Activated naive CD4-positive, alpha-beta T cell (primary cell): ENCODE measurements around the gene PLEKHJ1.

ENCODE experiments used
- DNase-seq, 4 experiments: peaks; one replicate each; lab custom pipeline; 2025; lab: John Stamatoyannopoulos, UW

PLEKHJ1 gene

DNA sequence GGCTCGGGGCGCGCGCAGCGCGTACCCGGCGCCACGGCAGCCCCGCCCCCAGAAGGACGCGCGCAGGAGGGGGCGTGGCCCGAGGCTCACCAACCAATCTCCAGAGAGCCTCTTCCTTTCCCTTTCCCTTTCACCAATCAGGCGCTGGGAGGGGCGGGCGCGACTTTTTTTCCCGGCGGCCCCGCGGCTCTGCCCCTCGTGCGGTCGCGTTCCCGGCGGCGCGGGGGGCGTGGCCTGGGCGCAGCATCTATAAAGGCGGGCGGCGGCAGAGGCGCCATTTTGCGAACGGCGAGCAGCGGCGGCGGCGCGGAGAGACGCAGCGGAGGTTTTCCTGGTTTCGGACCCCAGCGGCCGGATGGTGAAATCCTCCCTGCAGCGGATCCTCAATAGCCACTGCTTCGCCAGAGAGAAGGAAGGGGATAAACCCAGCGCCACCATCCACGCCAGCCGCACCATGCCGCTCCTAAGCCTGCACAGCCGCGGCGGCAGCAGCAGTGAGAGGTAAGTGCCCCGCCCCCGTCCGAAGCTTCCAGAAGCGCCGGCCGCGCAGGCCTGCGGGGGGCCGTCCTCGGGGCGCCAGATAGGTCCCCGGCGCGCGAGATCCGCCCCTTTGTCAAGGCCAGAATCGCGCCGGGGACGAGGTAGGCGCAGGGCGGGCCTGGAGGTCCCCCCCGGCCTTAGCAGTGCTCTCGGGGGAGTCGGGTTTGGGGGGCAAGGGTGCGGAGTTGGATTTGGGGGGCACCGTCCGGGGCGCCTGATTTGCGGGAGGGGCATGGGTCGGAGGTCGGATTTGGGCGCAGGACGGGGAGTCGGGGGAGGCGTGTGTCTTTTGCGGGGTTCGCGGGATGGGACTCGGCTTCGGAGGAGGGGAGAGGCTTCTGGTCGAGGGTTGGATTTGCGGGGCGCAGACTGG lies 33.4 kb upstream of the PLEKHJ1 start:
- peak; percentile 98 to 99 (median 99) for DNase-seq

DNA sequence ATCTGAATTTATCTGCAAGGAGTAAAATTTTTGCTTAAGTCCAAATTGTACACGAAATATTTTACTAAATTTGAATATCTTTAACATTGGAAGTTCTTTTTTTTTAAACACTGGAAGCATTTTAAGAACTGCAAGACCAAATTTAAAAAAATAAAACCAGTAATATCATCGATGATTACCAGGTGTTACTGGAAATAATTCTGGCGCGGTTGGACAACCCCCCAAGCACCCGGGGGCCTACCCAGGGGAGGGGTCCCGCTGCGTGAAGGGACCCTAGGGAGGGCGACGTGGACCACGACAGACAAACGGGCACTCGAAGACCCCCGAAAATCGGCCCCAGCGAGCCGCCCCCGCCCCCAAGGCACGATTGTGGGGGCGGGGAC lies 32.7 kb upstream of the PLEKHJ1 start:
- DNase-seq = no peak

DNA sequence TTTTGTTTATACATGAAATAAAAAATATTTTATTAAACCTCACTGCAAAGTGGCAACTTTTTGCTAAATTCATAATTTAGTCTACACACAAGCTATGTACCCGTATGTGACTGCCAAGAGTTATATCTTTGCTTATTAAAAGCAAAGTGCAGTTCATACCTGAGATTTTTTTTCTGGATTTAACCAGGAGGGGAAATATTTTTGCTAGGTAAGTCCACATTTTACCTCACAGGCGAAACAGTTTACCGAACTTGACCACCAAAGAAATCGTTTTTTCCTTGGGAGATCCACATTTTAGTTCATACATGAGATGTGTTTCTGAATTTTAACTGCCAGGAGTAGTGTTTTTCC lies 32.3 kb upstream of the PLEKHJ1 start:
- DNase-seq = no peak

DNA sequence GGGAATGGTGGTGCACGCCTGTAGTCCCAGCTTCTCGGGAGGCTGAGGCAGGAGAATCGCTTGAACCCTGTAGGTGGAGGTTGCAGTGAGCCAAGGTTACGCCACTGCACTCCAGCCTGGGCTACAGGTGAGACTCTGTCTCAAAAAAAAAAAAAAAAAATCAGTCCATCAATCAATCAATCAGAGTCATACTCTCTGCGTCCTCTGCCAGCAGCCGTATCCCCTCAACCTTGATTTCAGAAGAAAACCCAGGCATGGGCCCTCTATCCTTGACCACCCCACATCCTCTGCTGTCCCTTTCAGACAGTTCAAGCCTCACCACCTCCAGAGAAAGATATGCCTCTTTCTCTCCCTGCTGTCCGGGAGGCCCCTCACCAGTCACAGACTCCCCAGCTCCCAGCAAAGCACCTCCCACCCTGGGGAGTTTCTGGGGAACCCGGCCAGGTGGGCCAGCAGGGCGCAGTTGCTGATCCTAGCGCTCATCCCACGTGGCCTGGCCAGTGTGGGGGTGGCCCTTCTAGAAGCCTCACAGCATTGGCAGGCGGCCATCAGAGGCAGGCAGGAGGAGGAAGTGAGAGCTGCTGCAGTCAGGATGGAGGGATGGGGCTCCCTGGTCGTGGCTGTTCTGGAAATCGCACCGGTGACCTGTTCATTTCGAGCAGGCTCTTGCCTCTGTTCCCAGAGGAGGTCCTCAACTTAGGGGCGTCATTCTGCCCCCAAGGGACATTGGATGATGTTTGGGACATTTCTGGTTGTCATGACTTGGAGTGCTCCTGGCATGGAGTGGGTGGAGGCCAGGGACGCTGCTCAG lies 30.3 kb upstream of the PLEKHJ1 start:
- no peak for DNase-seq

DNA sequence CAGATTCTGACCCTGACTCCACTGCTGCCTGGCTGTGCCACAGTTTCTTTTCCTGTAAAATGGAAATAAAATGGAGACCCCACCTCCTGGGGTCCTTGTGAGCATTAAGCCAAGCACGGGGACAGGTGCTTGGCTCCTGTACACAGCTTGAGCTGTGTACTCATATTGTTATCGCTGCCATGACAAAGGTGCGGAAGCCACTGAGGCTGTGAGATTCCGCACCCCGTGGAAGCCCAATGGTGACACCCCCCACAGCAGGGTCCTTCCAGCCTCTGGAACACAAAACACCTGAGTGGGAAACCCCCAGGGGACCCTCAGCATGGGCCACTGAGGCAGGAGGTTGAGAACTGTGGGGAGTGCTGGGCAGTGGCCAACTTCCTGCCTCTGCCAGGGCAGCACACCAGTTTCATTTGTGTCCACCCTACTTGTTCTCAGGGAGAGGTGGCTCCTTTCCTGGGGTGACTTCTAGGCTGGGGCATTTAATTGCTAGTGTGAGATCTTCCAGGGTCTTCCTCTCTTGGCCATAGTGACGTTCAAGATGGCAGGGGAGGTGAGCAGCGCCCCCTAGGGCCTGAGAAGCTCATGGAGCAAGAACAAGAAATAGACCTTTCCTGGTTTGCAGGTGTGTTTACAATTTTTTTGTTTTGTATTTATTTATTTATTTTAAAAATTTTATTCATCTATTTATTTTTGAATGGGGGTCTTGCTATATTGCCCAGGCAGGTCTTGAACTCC lies 25.5 kb upstream of the PLEKHJ1 start:
- peak in 1 of 4 experiments; percentile 41 for DNase-seq

DNA sequence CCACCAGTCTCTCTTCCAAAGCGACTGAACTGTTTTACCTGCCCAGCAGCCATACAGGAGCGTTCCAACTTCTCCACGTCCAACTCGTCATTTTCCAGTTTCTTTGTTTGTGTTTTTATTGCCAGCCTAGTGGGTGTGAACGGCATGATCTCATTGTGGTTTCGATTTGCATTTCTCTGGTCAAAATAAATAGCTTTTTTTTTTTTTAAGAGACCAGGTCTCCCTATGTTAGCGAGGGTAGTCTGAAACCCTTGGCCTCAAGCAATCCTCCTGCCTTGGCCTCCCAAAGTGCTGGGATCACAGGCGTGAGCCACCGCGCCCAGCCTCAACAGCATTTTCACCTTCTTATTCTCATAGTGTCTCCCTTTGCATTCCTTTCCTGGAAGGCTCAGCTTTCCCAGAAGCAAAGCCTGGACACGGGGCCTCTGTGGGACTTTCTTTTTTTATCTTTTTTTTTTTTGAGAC lies 24.2 kb upstream of the PLEKHJ1 start:
- no peak for DNase-seq

DNA sequence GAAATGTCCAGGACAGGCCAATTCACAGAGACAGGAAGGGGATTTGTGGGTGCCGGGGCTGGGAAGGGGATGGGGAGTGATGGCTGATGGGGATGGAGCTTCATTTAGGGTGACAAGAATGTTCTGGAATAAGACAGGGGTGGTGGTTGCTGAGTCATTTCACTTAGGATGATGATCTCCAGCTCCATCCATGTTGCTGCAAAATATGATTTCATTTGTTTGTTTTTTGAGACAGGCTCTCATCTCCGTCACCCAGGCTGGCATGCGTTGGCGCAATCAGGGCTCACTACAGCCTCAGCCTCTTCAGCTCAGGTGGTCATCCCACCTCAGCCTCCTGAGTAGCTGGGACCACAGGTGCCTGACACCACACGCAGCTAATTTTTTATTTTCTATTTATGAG lies 23.2 kb upstream of the PLEKHJ1 start:
- DNase-seq = no peak

DNA sequence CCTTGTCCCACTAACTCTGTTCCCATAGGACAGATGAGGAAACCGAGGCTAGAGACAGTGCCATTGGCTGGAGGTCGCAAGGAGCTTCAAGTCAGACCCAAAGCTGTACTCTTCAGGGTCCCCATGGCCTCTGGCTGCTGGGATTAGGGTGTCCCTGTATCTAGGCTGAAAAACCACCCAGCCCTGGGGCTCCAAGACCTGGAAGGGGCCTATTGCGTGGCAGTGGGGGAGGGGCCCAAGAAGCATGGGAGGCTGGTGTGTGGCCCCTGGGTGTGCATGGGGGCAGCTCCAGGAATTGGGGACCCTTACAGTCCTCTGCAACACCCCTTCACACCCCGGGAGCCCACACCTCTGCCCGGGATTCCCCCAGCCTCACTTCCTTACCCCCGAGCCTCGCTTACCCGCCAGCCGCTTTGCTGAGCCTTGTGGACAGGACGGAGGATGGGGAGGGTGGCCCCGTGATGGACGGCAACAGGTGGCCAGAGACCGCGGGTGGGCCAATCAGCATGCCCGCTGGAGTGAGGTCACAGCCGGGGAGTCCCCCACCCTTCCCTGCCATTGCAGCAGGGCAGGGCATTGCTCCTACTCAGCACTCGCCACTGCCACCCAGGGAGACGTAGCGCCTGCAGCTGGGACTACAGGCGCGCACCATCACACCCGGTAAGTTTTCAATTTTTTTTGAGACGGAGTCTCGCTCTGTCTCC lies 20.0 kb upstream of the PLEKHJ1 start, which contains the start of gene JSRP1:
Gene JSRP1, minus strand, starts transcription at position 436 of the 704 bp plus-strand sequence. CDS start 1,103 bp downstream, outside the sequence.
- DNase-seq = no peak

DNA sequence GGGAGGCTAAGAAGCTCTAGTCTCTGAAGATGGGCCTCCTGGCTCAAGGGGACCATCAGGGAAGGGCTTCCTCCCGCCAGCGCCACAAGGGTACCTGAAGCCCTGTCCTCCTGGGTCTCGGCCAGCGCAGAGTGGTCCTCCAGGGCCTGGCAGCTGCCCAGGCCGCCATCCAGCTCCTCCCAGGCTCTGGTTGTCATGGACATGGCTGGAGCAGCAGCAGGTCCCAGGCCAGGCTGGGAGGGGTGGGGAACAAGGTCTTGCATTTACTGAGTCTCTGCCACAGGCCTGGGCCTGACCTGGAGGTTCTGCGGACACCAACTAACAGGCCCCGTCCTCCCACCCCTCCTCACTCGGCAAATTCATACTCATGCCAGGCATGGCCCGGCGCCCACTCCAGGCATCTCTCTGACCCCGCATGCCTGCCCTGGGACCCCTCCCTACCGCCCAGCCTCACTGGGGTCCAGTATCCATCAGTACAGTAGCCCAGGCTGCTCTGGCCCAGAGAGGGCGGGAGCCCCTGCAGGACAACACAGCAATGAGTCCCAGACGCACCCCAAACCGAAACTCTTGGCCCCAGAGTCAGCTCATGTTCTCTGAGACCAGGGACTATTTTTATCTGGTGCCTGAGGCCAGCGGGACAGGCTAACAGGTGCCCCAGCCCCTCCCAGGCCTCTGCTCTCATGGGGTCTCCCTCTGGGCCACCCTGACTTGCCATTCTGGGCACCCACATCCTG lies 19.1 kb upstream of the PLEKHJ1 start:
- DNase-seq = no peak

DNA sequence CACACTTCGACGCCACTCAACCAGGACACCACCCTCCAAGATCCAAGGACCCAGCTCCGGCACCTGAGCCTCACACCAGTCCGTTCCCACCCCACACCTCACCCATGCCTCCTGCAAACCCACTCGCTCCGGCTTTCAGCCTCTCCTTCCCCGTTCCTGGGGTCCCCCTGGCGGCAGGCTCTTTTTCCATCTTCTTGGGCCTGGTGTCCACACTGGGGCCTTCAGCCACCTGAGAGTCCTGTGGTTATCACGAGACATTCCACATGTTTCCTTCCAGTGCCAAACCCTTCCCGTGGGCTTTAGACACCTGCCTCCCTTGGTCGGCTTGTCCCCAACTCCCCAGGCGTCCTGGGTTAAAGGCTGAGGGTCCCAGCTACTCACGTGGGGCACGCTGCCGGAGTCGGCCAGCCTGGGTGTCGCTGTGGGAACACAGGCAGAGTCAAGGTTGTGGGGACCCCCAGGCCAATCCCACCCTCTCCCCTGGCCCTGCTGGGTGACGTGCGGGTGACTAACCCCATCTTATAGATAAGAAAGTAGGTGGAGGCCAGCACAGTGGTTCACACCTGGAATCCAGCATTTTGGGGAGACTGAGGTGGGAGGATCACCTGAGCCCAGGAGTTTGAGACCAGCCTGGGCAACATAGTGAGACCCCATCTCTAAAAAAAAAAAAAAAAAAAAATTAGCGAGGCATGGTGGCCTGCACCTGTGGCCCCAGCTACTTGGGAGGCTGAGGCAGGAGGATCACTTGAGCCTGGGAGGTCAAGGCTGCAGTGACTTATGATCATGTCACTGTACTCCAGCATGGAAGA lies 18.1 kb upstream of the PLEKHJ1 start:
- no peak for DNase-seq

DNA sequence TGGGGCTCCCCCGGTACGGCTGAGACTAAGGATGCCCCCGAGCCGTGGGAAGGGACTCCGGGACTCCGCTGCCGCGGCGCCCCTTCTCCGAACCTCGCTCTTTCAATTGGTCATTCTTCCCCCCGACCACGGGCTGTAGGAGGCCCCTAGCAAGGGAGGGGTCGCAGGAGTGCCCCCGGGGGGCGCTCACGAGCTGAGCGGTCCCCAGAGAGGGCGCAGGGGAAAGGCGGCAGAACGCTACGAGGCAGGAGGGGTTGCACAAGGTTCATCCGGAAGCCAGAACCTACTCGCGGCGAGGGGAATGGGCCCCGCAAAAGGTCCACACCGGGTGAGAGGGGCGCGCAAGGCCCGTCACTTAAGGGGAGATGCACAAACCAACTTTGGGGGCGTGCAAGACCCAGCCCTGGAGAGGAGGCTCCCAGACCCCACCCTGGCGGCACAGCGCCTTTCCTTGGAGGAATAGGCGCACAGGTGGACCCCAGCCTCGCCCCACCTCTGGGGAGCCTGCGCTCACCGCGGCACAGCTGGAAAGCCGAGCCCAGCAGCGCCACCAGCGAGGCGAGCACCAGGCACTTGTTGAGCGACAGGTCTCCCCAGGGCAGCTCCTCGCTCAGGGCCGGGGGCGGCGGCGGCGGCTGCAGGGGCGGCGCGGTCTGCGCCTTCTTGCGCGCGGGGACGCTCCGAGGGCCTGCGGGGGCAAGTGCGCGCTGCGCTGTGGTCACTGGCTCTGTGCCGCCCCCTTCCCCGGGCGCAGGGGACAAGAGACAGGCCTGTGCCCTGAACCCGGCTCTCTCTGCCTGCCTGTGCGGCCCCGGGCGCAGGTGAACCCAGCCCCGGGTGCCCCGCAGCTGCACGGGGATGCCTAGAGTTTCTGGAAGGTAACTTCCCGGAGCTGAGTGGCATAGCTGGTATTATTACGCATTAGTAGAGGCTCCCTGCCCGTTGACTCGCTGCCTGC lies 17.3 kb upstream of the PLEKHJ1 start:
- DNase-seq = peak in 2 of 4 experiments; percentile 47 to 62

DNA sequence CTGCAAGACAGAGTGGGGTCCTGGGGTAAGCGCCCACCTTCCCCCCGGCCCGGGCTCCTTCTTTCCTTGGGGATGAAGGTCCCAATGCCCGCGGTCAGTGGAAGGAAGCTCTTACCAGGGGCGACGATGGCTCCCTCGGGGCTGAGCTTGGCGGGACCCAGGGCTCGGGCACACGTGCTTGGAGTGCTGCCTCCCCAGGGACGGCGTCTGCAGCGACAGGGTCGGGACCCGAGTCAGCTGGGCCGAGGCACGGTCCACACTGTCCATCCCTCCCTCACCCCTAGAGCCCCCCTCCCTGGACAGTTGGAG lies 16.6 kb upstream of the PLEKHJ1 start:
- no peak for DNase-seq

DNA sequence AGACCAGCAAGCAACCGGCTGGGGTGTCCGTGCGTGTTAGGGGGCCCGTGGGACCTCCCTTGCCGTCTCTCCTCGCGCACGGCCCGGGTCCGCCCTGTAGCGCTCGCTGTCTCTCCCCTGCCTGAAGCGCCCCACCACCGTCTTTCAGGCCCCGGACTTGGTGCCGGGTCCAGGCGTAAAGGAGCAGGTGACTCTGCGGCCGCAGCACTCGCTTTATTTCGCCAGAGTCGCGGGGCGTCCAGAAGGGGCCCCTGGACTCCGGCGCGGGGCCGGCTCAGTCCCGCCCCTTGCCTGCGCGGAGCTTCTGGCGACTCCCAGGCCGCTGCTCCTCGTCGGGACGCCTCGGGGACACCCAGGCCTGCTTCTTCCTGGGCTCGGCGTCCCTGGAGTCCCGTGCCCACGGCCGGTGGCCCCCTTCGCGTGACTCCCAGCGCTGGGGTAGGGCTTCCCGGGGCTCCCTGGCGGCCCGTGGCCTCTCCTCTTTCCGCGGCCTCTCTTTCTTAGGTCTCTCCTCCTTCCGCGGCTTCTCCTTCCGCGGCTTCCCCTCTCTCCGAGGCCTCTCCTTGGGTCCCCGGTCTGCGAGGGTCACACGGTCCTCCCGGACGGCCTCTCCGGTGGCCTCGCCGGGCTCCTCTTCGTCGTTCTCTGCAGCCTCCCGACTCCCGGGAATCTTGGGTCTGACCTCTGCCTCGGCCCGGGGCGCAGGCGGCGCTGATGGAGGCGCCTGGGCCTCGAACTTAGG lies 16.1 kb upstream of the PLEKHJ1 start:
- DNase-seq = no peak

DNA sequence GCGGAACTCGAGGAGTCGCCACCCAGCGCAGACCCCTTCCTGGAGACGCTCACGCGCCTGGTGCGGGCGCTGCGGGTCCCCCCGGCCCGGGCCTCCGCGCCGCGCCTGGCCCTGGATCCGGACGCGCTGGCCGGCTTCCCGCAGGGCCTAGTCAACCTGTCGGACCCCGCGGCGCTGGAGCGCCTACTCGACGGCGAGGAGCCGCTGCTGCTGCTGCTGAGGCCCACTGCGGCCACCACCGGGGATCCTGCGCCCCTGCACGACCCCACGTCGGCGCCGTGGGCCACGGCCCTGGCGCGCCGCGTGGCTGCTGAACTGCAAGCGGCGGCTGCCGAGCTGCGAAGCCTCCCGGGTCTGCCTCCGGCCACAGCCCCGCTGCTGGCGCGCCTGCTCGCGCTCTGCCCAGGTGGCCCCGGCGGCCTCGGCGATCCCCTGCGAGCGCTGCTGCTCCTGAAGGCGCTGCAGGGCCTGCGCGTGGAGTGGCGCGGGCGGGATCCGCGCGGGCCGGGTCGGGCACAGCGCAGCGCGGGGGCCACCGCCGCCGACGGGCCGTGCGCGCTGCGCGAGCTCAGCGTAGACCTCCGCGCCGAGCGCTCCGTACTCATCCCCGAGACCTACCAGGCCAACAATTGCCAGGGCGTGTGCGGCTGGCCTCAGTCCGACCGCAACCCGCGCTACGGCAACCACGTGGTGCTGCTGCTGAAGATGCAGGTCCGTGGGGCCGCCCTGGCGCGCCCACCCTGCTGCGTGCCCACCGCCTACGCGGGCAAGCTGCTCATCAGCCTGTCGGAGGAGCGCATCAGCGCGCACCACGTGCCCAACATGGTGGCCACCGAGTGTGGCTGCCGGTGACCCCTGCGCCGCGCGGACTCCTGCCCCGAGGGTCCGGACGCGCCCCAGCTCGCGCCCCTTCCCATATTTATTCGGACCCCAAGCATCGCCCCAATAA lies 15.3 kb upstream of the PLEKHJ1 start:
- no peak for DNase-seq

DNA sequence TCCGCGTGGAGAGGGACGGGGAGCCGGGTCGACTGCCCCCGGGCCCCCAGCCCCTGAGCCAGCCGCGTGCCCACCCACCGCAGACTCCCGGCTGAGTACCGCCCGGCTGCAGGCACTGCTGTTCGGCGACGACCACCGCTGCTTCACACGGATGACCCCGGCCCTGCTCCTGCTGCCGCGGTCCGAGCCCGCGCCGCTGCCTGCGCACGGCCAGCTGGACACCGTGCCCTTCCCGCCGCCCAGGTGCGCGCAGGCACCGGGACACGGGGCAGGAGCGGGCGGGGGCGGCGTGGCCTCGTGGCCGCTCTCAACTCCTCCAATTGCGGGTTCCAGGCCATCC lies 14.6 kb upstream of the PLEKHJ1 start:
- DNase-seq = no peak

DNA sequence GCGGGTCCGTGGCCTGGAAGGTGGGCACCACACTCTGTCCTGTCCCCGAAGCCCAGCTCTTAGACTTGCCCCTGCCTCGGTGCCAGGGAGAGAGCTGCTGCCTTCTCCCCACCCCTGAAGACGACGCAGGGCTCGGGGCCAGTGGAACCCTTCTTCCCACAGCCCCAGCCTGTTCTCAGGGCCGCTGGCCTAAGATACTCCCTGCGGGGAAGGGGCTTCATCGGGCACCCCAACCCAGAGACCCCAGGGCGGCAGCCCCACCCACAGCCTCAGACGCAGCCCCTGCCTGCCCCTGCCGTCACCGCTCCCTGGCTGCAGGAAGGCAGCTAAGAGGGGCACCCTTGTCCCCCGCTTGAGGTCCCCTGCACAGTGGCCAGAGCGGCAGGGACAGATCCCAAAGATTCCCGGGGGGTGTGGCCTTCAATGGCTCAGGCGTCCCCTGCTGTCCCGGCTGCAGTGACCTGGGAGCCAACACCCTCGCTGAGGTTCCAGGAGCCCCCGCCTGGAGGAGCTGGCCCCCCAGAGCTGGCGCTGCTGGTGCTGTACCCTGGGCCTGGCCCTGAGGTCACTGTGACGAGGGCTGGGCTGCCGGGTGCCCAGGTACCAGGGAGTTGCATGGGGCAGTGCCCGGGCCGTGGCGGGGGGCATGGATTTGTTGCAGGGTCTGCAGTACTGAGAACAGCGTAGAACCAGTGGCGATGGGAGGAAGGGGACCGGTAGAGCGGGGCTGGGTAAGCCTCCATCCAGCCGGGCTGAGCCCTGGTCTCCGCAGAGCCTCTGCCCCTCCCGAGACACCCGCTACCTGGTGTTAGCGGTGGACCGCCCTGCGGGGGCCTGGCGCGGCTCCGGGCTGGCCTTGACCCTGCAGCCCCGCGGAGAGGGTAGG lies 14.0 kb upstream of the PLEKHJ1 start:
- DNase-seq = no peak
